Astrocyte (in vitro differentiated cells and primary cell): ENCODE data around the gene UTP15. TPM values are rescaled to one million over a fixed set of nuclear protein-coding genes. Genes with fewer than 3 reads are reported as not detected.

ENCODE experiments used
- DNase-seq: peaks from one replicate; pipeline ENCODE4 v3.0.0-alpha.2; 2010; ENCODE audit warnings: low read depth
- FAIRE-seq: peaks from 2 replicates; lab custom pipeline; 2011; peaks lifted over from hg19 to GRCh38; lab: Jason Lieb, UNC
- H2AFZ ChIP-seq: 2 replicates; pipeline ENCODE4 v1.6.0; 2012; ENCODE audit warnings: low read depth, low read length, inconsistent platforms
- H3K27ac ChIP-seq: 2 replicates; pipeline ENCODE4 v1.5.1; 2011; ENCODE audit warnings: low read depth, low read length, inconsistent platforms
- H3K27me3 ChIP-seq: 2 replicates; pipeline ENCODE4 v1.6.0; 2011; ENCODE audit warnings: low read length, inconsistent platforms; ENCODE audit not compliant: insufficient read depth
- H3K36me3 ChIP-seq: 2 replicates; pipeline ENCODE4 v1.5.1; 2011; ENCODE audit warnings: low read length, inconsistent platforms; ENCODE audit not compliant: insufficient read depth
- H3K4me1 ChIP-seq: 2 replicates; pipeline ENCODE4 v1.5.1; 2011; ENCODE audit warnings: low read length, inconsistent platforms; ENCODE audit not compliant: insufficient read depth
- H3K4me2 ChIP-seq: 2 replicates; pipeline ENCODE4 v1.6.0; 2012; ENCODE audit warnings: low read length, inconsistent platforms
- H3K4me3 ChIP-seq: 2 replicates; pipeline ENCODE4 v1.5.1; 2011; ENCODE audit warnings: low read depth, mild to moderate bottlenecking, low read length, inconsistent platforms; ENCODE audit not compliant: insufficient read depth
- H3K79me2 ChIP-seq: 2 replicates; pipeline ENCODE4 v1.6.0; 2012; ENCODE audit warnings: mild to moderate bottlenecking, low read length, inconsistent platforms; ENCODE audit not compliant: insufficient read depth
- H3K9ac ChIP-seq: 2 replicates; pipeline ENCODE4 v1.6.0; 2012; ENCODE audit warnings: mild to moderate bottlenecking, low read length, inconsistent platforms
- H3K9me3 ChIP-seq: 2 replicates; pipeline ENCODE4 v1.5.1; 2012; ENCODE audit warnings: low read depth, mild to moderate bottlenecking, low read length, inconsistent platforms; ENCODE audit not compliant: insufficient read depth
- H4K20me1 ChIP-seq: 2 replicates; pipeline ENCODE4 v1.6.0; 2012; ENCODE audit warnings: low read length, inconsistent platforms; ENCODE audit not compliant: insufficient read depth
- H3K27ac Mint-ChIP-seq: one replicate; pipeline ENCODE4 v1.8.0; 2021; ENCODE audit warnings: mild to moderate bottlenecking, mixed read lengths; ENCODE audit not compliant: unreplicated experiment
- H3K27me3 Mint-ChIP-seq: one replicate; pipeline ENCODE4 v1.8.0; 2021; ENCODE audit warnings: low read depth, mixed read lengths; ENCODE audit not compliant: unreplicated experiment
- H3K36me3 Mint-ChIP-seq: one replicate; pipeline ENCODE4 v1.8.0; 2021; ENCODE audit warnings: low read depth, mixed read lengths; ENCODE audit not compliant: unreplicated experiment
- H3K4me1 Mint-ChIP-seq: one replicate; pipeline ENCODE4 v1.8.0; 2021; ENCODE audit warnings: low read depth, mixed read lengths; ENCODE audit not compliant: unreplicated experiment
- H3K4me3 Mint-ChIP-seq: one replicate; pipeline ENCODE4 v1.8.0; 2021; ENCODE audit warnings: mild to moderate bottlenecking, moderate library complexity, mixed read lengths; ENCODE audit not compliant: unreplicated experiment
- H3K9me3 Mint-ChIP-seq: one replicate; pipeline ENCODE4 v1.8.0; 2021; ENCODE audit warnings: mild to moderate bottlenecking, mixed read lengths; ENCODE audit not compliant: unreplicated experiment
- CTCF ChIP-seq: IDR thresholded peaks from 2 replicates; pipeline ENCODE4 v1.5.1; 2011; ENCODE audit warnings: low read depth, mild to moderate bottlenecking, inconsistent platforms, low read length, moderate library complexity; ENCODE audit not compliant: insufficient read depth
- EZH2 ChIP-seq: IDR thresholded peaks from 2 replicates; pipeline ENCODE4 v1.6.1; 2012; ENCODE audit warnings: mild to moderate bottlenecking, low read length, inconsistent platforms; ENCODE audit not compliant: insufficient read depth
- total RNA-seq: library from RNA; stranded (reverse); gene quantifications from 2 replicates; pipeline ENCODE4 v1.2.1, GENCODE V29; 2021

Gene UTP15
- total RNA-seq, 1 donor from 2014 or later = 23.7 TPM

- FAIRE-seq (no peak), DNase-seq (peak; percentile 47)
- H3K4me1 ChIP-seq = peaks cover 9% of the 10 kb centered on the region
- H3K27ac Mint-ChIP-seq = no peak overlapping the region
- H3K9me3 Mint-ChIP-seq = no peaks in the 10 kb centered on the region
- TF ChIP-seq EZH2 = no peak
- TF ChIP-seq CTCF = no peak
- no peaks in the 10 kb centered on the region for H3K9me3 ChIP-seq
- H3K4me3 Mint-ChIP-seq = no peak overlapping the region
- H4K20me1 ChIP-seq = no peaks in the 10 kb centered on the region
- H3K27me3 Mint-ChIP-seq = no peaks in the 10 kb centered on the region
- H2AFZ ChIP-seq = peak overlapping the region; percentile 18
- H3K79me2 ChIP-seq = no peaks in the 10 kb centered on the region
- H3K36me3 Mint-ChIP-seq = no peaks in the 10 kb centered on the region
- peak overlapping the region; percentile 3 for H3K4me2 ChIP-seq
- H3K36me3 ChIP-seq = no peaks in the 10 kb centered on the region
- H3K9ac ChIP-seq = no peak overlapping the region
- H3K4me1 Mint-ChIP-seq = peaks cover 6% of the 10 kb centered on the region
- H3K27me3 ChIP-seq = no peaks in the 10 kb centered on the region
- H3K4me3 ChIP-seq = no peak overlapping the region
- H3K27ac ChIP-seq = no peak overlapping the region
Measured at GRCh38 chr5:73605223-73606087, 39.9 kb downstream of the UTP15 start.

GRCh38 chr5:73606206-73606753, 40.7 kb downstream of the UTP15 start:
- no peak overlapping the region for H3K9ac ChIP-seq
- Mint-ChIP-seq H3K9me3 (no peaks in the 10 kb centered on the region), H3K27me3 (no peaks in the 10 kb centered on the region), H3K36me3 (no peaks in the 10 kb centered on the region), H3K4me3 (no peak overlapping the region), H3K27ac (no peak overlapping the region), H3K4me1 (peaks cover 6% of the 10 kb centered on the region)
- no peak for FAIRE-seq
- DNase-seq = peak; percentile 5
- no peaks in the 10 kb centered on the region for H3K27me3 ChIP-seq
- no peak overlapping the region for H2AFZ ChIP-seq
- peak overlapping the region; percentile 28 for H3K4me2 ChIP-seq
- no peaks in the 10 kb centered on the region for H4K20me1 ChIP-seq
- no peak overlapping the region for H3K4me3 ChIP-seq
- H3K9me3 ChIP-seq = no peaks in the 10 kb centered on the region
- H3K79me2 ChIP-seq = no peaks in the 10 kb centered on the region
- no peak overlapping the region for H3K27ac ChIP-seq
- H3K36me3 ChIP-seq = no peaks in the 10 kb centered on the region
- peaks cover 9% of the 10 kb centered on the region for H3K4me1 ChIP-seq
- no peak for TF ChIP-seq EZH2
- no peak for TF ChIP-seq CTCF

- Histone ChIP-seq H2AFZ (no peak overlapping the region), H4K20me1 (no peaks in the 10 kb centered on the region), H3K27me3 (no peaks in the 10 kb centered on the region), H3K4me1 (peaks cover 9% of the 10 kb centered on the region), H3K9ac (no peak overlapping the region), H3K79me2 (no peaks in the 10 kb centered on the region), H3K4me3 (no peak overlapping the region), H3K4me2 (no peak overlapping the region), H3K36me3 (no peaks in the 10 kb centered on the region), H3K27ac (no peak overlapping the region), H3K9me3 (no peaks in the 10 kb centered on the region)
- H3K4me3 Mint-ChIP-seq = no peak overlapping the region
- no peaks in the 10 kb centered on the region for H3K9me3 Mint-ChIP-seq
- H3K27me3 Mint-ChIP-seq = no peaks in the 10 kb centered on the region
- FAIRE-seq = no peak
- no peak overlapping the region for H3K27ac Mint-ChIP-seq
- no peak for DNase-seq
- no peak for TF ChIP-seq CTCF
- no peak for TF ChIP-seq EZH2
- H3K4me1 Mint-ChIP-seq = peaks cover 6% of the 10 kb centered on the region
- no peaks in the 10 kb centered on the region for H3K36me3 Mint-ChIP-seq
Measured at GRCh38 chr5:73607228-73607627, 41.7 kb downstream of the UTP15 start.
